A549 (cell line): Measurements from ENCODE around the gene TRIO. TPM values are rescaled to one million over a fixed set of nuclear protein-coding genes. Genes with fewer than 3 reads are reported as not detected.

ENCODE experiments used
- ATAC-seq, 2 experiments: fragments of 200-7000 bp in 1 of 2; fragments of >200 bp in 1 of 2; cut with Nextera tagmentation in 1 of 2; cut with Tn5 transposase in 1 of 2; 3 replicates each; pipeline versions ENCODE4 v1.8.0 to v1.9.1; 2018 to 2020; ENCODE audit warnings: mild to moderate bottlenecking in 1 of 2, moderate library complexity in 1 of 2
- CTCF ChIA-PET: fragments of 300-600 bp; sonication (Branson Sonifier 250); formaldehyde crosslinking; extraction: SDS; loops from one replicate; lab custom pipeline; 2021; ENCODE audit warnings: antibody characterized with exemption, inconsistent platforms; lab: Yijun Ruan, JAX
- POLR2A ChIA-PET: fragments of 350-600 bp; formaldehyde crosslinking; extraction: SDS; loops from one replicate; lab custom pipeline; 2021; ENCODE audit warnings: antibody characterized with exemption, inconsistent platforms; lab: Yijun Ruan, JAX
- DNase-seq, 2 experiments: peaks; one replicate each; pipeline versions ENCODE4 v3.0.0 to v3.0.0-alpha.2; 2011 to 2016; ENCODE audit warnings: low read depth in 1 of 2, low spot score in 1 of 2
- FAIRE-seq: peaks from 2 replicates; lab custom pipeline; 2011; peaks lifted over from hg19 to GRCh38; lab: Jason Lieb, UNC
- H3K27ac ChIP-seq, 2 experiments: fragments of >200 bp; sonication (Bioruptor Twin); formaldehyde crosslinking; 3 replicates each; pipeline ENCODE4 v1.5.1; 2016 to 2017
- H3K4me1 ChIP-seq: fragments of >200 bp; sonication (Bioruptor Twin); formaldehyde crosslinking; 3 replicates; pipeline ENCODE4 v1.6.1; 2016
- H3K4me2 ChIP-seq: fragments of >200 bp; sonication (Bioruptor Twin); formaldehyde crosslinking; 3 replicates; pipeline ENCODE4 v1.6.1; 2016
- H3K4me3 ChIP-seq: fragments of >200 bp; sonication (Bioruptor Twin); formaldehyde crosslinking; 3 replicates; pipeline ENCODE4 v1.5.1; 2016
- H3K9me3 ChIP-seq: fragments of >200 bp; sonication (Bioruptor Twin); formaldehyde crosslinking; 3 replicates; pipeline ENCODE4 v1.6.1; 2016
- BHLHE40 ChIP-seq: IDR thresholded peaks from 2 replicates; pipeline ENCODE4 v1.6.1; 2012; ENCODE audit warnings: low read depth, low read length, inconsistent platforms
- CBX8 ChIP-seq: fragments of 200-600 bp; sonication (generic); IDR thresholded peaks from 2 replicates; pipeline ENCODE4 v1.6.1; 2016
- CEBPB ChIP-seq, 2 experiments: fragments of >200 bp in 1 of 2; sonication (Bioruptor Twin) in 1 of 2; formaldehyde crosslinking in 1 of 2; IDR thresholded peaks; 2 replicates each; pipeline ENCODE4 v1.6.1; 2012 to 2016
- CHD2 ChIP-seq: fragments of 150-350 bp; IDR thresholded peaks from 2 replicates; pipeline ENCODE4 v1.6.1; 2014; ENCODE audit warnings: low read length; ENCODE audit not compliant: partially characterized antibody
- EHF ChIP-seq: fragments of 250-450 bp; sonication (Bioruptor Pico); IDR thresholded peaks from 2 replicates; pipeline ENCODE4 v1.5.0; 2020; ENCODE audit warnings: mild to moderate bottlenecking
- HDAC2 ChIP-seq: fragments of 200-600 bp; sonication (generic); IDR thresholded peaks from 2 replicates; pipeline ENCODE4 v1.6.1; 2016
- NR3C1 ChIP-seq: fragments of >200 bp; sonication (Bioruptor Twin); formaldehyde crosslinking; IDR thresholded peaks from 3 replicates; pipeline ENCODE4 v1.6.1; 2017
- RAD21 ChIP-seq, 2 experiments: fragments of >200 bp in 1 of 2; sonication (Bioruptor Twin) in 1 of 2; formaldehyde crosslinking in 1 of 2; IDR thresholded peaks in 1 of 2; conservative IDR thresholded peaks in 1 of 2; 2 replicates in 1 of 2; 3 replicates in 1 of 2; pipeline ENCODE4 v1.6.1; 2012 to 2018; ENCODE audit warnings: inconsistent platforms in 1 of 2
- RFX5 ChIP-seq: fragments of 450-650 bp; IDR thresholded peaks from 2 replicates; pipeline ENCODE4 v1.7.1; 2014; ENCODE audit warnings: antibody characterized with exemption, mild to moderate bottlenecking, moderate library complexity
- SMC3 ChIP-seq: fragments of >200 bp; sonication (Bioruptor Twin); formaldehyde crosslinking; IDR thresholded peaks from 3 replicates; pipeline ENCODE4 v1.6.1; 2018; ENCODE audit warnings: inconsistent platforms
- ZNF302 ChIP-seq: fragments of 250-450 bp; sonication (Bioruptor Pico); IDR thresholded peaks from 2 replicates; pipeline ENCODE4 v1.9.0; 2021; ENCODE audit warnings: inconsistent platforms, mild to moderate bottlenecking, moderate library complexity
- WGBS: methylation state at CpG from one replicate; pipeline ENCODE4 v1.1.6; 2017; ENCODE audit errors: missing lambda C conversion rate; 5-methylcytosine and 5-hydroxymethylcytosine counted together
- polyA plus RNA-seq, 4 experiments: library from polyadenylated mRNA; depleted of rRNA in 3 of 4; stranded (reverse); fragments of >200 nt; fragmentation: RNase III in 1 of 4; extraction: RNeasy Plus Mini Kit Qiagen cat#74134 plus additional on column Dnase treatment in 1 of 4; gene quantifications; 2 replicates in 3 of 4; 3 replicates in 1 of 4; pipeline ENCODE4 v1.2.3, GENCODE V29; 2011 to 2017
- TF ChIP-seq, protein P1 (sequence below): IDR thresholded peaks from 2 replicates; pipeline ENCODE4 v1.6.1; 2012
- TF ChIP-seq, protein P2 (sequence below): fragments of 200-600 bp; sonication (generic); IDR thresholded peaks from 2 replicates; pipeline ENCODE4 v1.6.1; 2016; ENCODE audit warnings: antibody characterized with exemption, mild to moderate bottlenecking, moderate library complexity
- TF ChIP-seq, protein P3 (sequence below): IDR thresholded peaks from 2 replicates; pipeline ENCODE4 v1.6.1; 2012
- TF ChIP-seq, protein P4 (sequence below): fragments of 150-350 bp; IDR thresholded peaks from 2 replicates; pipeline ENCODE4 v1.6.1; 2014; ENCODE audit warnings: low read depth, mild to moderate bottlenecking, low read length

TRIO gene
- polyA plus RNA-seq, 2 of the 4 experiments (the other 2 are of a cell fraction) = 47.5 to 79.0 TPM

DNA sequence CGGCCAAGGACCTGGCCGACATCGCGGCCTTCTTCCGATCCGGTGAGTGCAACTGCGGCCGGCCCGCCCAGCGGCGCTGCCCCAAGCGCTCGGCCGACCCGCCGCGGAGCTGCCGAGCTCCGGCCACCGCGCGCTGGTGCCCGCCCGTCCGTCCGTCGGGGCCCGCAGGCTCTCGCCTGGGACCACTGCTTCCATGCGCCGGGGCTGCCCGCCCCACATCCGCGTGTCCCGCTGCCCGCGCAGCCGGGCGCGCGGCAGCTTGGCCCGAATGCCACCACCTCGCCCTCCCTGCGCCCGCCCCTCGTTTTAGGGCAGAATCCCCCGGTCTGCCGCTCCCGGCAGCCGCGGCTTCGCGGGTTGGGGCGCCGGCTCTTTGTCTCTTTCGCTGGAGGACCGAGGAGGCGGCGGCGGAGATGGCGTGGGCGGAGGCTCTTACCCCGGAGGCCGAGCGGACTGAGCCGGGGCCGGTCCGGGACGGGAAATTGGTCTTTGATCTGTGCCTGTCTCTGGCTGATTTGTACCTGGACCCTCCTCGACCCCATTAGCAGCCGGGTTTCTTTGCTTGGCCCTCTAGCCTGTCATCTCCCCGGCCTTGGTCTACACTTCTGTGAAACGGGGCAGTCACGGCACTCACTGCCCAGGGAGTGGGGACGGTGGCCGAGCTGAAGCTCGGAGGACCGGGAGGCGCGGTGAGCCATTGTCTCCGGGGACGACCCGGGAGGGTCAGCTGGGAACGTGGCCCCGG is 871 bp downstream of the TRIO start:
- 2% methylated on average over 57 of the region's 85 CpGs for WGBS
- peak; percentile 0 to 17; a peak in 5 of 6 replicates for ATAC-seq

DNA sequence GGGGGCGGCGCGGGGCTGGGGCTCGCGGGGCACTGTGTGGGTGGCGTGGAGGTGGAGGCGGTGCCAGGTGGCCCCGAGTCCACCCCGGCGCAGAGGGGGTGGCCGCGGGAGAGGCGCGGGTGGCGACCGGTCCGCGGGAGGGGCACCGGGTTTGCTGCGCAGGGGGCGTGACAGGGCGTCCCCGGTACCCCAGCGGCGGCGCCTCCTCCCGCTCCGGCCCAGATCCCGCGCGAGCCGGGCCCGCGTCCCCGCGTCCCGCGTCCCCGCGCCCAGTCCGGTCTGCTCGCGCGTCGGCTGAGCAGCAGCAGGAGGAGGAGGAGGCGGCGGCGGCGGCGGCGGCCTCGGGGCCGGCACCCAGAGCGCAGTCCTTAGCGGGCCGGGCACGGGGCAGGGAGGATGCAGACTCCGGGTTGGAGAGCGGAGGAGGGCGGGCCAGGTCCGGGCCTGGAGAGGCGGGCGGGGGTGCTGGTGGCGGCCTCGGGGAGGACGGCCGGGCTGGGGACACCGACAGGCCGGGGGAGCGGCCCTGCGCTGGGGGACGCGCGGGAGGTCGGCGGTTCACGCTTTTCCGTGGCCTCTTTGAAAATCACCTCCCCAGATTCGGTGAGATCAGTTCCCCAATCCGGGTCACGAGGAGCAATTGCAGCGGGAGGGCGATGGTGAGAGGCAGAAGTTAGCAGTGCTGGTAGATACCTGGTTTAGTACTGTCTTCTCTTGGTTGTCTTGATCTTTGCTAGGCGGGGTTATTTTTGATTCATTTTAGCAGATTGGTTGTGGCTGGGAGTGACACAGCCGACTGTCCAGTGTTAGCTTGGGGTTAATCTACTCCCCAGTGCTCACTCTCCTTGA is 1.7 kb downstream of the TRIO start:
- Histone ChIP-seq H3K4me3 (peak overlapping the region; percentile 97), H3K9me3 (no peaks in the 10 kb centered on the region)
- TF ChIP-seq, protein P1, sequence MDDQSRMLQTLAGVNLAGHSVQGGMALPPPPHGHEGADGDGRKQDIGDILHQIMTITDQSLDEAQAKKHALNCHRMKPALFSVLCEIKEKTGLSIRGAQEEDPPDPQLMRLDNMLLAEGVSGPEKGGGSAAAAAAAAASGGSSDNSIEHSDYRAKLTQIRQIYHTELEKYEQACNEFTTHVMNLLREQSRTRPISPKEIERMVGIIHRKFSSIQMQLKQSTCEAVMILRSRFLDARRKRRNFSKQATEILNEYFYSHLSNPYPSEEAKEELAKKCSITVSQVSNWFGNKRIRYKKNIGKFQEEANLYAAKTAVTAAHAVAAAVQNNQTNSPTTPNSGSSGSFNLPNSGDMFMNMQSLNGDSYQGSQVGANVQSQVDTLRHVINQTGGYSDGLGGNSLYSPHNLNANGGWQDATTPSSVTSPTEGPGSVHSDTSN = peak; percentile 69; the same call in 1 of the 2 replicates
- no peak for TF ChIP-seq HDAC2
- peak in 1 of 2 experiments; percentile 21; a peak in 1 of 5 replicates for TF ChIP-seq RAD21 (conservative IDR thresholded peaks at IDR 0.05 in 1 of 2, IDR thresholded peaks at IDR 0.05 in 1 of 2)
- TF ChIP-seq CHD2 = peak; percentile 67
- TF ChIP-seq, protein P2, sequence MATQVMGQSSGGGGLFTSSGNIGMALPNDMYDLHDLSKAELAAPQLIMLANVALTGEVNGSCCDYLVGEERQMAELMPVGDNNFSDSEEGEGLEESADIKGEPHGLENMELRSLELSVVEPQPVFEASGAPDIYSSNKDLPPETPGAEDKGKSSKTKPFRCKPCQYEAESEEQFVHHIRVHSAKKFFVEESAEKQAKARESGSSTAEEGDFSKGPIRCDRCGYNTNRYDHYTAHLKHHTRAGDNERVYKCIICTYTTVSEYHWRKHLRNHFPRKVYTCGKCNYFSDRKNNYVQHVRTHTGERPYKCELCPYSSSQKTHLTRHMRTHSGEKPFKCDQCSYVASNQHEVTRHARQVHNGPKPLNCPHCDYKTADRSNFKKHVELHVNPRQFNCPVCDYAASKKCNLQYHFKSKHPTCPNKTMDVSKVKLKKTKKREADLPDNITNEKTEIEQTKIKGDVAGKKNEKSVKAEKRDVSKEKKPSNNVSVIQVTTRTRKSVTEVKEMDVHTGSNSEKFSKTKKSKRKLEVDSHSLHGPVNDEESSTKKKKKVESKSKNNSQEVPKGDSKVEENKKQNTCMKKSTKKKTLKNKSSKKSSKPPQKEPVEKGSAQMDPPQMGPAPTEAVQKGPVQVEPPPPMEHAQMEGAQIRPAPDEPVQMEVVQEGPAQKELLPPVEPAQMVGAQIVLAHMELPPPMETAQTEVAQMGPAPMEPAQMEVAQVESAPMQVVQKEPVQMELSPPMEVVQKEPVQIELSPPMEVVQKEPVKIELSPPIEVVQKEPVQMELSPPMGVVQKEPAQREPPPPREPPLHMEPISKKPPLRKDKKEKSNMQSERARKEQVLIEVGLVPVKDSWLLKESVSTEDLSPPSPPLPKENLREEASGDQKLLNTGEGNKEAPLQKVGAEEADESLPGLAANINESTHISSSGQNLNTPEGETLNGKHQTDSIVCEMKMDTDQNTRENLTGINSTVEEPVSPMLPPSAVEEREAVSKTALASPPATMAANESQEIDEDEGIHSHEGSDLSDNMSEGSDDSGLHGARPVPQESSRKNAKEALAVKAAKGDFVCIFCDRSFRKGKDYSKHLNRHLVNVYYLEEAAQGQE = peak; percentile 71
- no peak for TF ChIP-seq BHLHE40
- TF ChIP-seq, protein P3, sequence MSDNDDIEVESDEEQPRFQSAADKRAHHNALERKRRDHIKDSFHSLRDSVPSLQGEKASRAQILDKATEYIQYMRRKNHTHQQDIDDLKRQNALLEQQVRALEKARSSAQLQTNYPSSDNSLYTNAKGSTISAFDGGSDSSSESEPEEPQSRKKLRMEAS = peak; percentile 33
- TF ChIP-seq SMC3 = peak; percentile 20; the same call in 2 of the 3 replicates
- no peak for TF ChIP-seq RFX5
- TF ChIP-seq, protein P4, sequence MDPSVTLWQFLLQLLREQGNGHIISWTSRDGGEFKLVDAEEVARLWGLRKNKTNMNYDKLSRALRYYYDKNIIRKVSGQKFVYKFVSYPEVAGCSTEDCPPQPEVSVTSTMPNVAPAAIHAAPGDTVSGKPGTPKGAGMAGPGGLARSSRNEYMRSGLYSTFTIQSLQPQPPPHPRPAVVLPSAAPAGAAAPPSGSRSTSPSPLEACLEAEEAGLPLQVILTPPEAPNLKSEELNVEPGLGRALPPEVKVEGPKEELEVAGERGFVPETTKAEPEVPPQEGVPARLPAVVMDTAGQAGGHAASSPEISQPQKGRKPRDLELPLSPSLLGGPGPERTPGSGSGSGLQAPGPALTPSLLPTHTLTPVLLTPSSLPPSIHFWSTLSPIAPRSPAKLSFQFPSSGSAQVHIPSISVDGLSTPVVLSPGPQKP = no peak
- TF ChIP-seq EHF (CRISPR knock-in tag) = no peak
- TF ChIP-seq, all 56 proteins: peak for 6
- Histone ChIP-seq H3K4me1 (peaks cover 51% of the 10 kb centered on the region), H3K27ac (peak overlapping the region; percentile 99 to 100), H3K4me2 (peak overlapping the region; percentile 87)
- ChIA-PET POLR2A (interaction anchor here (0.5 to 1.4 kb wide), 6 partner anchors 41 to 662 kb away, joined by 3 to 6 read pairs (median 5); no protein-coding TSS in a partner anchor), CTCF (interaction anchor here (0.6 to 6.8 kb wide), 7 partner anchors 10 to 168 kb away, joined by 3 to 53 read pairs (median 5); no protein-coding TSS in a partner anchor)
- FAIRE-seq = no peak
- WGBS = under 1% methylated on average over 25 of the region's 85 CpGs
- peak; percentile 52 to 79 for ATAC-seq
- DNase-seq = peak; percentile 81

More for the DNA sequence above, 871 bp downstream of the TRIO start:
- Histone ChIP-seq H3K27ac (peak overlapping the region; percentile 99 to 100), H3K4me2 (peak overlapping the region; percentile 87), H3K4me1 (peaks cover 43% of the 10 kb centered on the region)
- FAIRE-seq = no peak
- TF ChIP-seq NR3C1 (no peak), CEBPB (IDR thresholded peaks at IDR 0.05) (no peak), ZNF302 (CRISPR knock-in tag) (no peak), CBX8 (no peak)
- TF ChIP-seq, protein P3 = 0 out of 2 replicates have a peak, but pooled peaks have one; percentile 2
- TF ChIP-seq, all 56 proteins: peak for 1
- no peak for DNase-seq
- ChIA-PET CTCF (interaction anchor here (0.7 to 6.8 kb wide), 15 partner anchors 10 to 208 kb away, joined by 3 to 53 read pairs (median 5); no protein-coding TSS in a partner anchor), POLR2A (interaction anchor here (0.6 to 2.2 kb wide), 9 partner anchors 11 to 132 kb away, joined by 3 to 11 read pairs (median 5); no protein-coding TSS in a partner anchor)
- no peaks in the 10 kb centered on the region for H3K9me3 ChIP-seq
- peak overlapping the region; percentile 97 for H3K4me3 ChIP-seq
